T-helper 1 cell treated with Interleukin-12 subunit alpha and Interleukin-12 subunit beta and Interleukin-4 antibody, amounts not matched to agents 30 ng/mL and 1 ng/mL, for 36 hours (primary cell): Measurements from ENCODE around the gene ANKRD50. TPM values are rescaled to one million over a fixed set of nuclear protein-coding genes. Genes with fewer than 3 reads are reported as not detected.

Experiments
- intact Hi-C: fragments of 100-400 bp; cut with micrococcal nuclease; formaldehyde crosslinking; loops from one replicate; pipeline ENCODE4 v1.15.1; 2024
- total RNA-seq: library from RNA; stranded (reverse); gene quantifications from 2 replicates; pipeline ENCODE4 v1.2.3, GENCODE V29; 2022

Gene ANKRD50, protein sequence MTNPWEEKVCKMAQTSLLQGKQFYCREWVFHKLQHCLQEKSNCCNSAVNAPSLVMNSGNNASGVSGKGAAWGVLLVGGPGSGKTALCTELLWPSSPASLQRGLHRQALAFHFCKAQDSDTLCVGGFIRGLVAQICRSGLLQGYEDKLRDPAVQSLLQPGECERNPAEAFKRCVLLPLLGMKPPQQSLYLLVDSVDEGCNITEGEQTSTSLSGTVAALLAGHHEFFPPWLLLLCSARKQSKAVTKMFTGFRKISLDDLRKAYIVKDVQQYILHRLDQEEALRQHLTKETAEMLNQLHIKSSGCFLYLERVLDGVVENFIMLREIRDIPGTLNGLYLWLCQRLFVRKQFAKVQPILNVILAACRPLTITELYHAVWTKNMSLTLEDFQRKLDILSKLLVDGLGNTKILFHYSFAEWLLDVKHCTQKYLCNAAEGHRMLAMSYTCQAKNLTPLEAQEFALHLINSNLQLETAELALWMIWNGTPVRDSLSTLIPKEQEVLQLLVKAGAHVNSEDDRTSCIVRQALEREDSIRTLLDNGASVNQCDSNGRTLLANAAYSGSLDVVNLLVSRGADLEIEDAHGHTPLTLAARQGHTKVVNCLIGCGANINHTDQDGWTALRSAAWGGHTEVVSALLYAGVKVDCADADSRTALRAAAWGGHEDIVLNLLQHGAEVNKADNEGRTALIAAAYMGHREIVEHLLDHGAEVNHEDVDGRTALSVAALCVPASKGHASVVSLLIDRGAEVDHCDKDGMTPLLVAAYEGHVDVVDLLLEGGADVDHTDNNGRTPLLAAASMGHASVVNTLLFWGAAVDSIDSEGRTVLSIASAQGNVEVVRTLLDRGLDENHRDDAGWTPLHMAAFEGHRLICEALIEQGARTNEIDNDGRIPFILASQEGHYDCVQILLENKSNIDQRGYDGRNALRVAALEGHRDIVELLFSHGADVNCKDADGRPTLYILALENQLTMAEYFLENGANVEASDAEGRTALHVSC (N-terminal part only)
- 0.07 and 0.17 TPM in 2 replicates for total RNA-seq

DNA sequence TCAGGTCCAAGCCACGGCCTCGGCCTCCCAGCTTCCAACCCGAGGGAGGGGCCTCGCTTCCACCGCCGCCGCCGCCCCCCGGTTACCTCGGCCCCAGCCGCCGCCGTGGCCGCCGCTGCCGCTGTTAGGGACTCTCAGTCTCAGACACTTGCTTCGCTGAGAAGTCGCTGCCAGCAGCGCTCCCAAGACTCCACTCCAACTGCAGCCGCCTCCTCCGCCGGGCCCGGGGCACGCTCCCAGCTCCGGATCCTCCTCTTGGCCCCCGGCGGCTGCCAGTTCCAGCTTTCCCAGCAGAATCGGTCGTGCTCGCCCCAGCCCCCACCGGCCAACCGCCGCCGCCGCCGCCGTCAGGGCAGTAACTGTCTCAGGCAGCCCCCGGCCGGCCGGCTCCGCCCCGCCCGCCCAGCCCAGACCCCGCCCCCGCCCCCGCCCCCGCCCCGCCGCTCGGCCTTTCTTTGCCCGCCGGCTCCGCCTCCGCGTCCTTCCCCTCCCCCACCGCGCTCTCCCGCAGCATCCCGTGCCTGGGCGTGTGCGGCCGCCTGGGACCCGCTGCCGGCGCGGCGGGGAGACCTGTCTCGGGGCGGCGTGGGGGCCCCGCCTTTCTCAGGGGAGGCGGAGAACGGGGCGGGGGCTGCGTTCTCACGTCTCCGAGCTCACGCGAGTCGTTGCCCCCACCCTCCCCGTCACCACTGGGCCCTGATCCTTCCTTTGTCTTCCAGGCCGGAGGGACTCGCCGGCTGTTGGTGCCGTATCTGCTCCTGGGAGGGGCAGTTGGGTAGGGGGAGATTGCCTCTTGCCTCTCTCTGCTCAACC is at the start of gene ANKRD50:
TSS of gene ANKRD50 (minus strand) at position 361 of the 813 bp plus-strand sequence. CDS start 2,221 bp downstream, outside the sequence.
- intact Hi-C loops = loop anchor here (5.0 kb wide), 1 partner anchor 1315 kb away; the partner anchor contains the start of gene SPRY1

DNA sequence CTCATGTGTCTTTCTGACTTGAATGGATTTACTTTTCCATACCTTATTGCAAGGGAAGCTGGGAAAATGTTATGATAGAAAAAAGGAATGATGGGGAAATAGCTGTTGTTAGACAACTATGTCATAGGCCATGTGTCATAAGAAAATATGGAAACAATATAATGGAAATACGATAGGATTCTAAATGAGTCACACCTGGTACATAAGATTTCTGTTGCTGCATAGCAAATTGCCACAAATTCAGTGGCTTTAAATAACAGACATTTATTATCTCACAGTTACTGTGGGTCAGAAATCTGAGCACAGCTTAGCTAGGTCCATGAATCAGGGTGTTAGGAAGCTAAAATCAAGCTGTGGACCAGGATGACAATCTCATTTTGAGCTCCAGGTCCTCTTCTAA is 44.6 kb upstream of the ANKRD50 start:
- intact Hi-C loops = no loop called here

DNA sequence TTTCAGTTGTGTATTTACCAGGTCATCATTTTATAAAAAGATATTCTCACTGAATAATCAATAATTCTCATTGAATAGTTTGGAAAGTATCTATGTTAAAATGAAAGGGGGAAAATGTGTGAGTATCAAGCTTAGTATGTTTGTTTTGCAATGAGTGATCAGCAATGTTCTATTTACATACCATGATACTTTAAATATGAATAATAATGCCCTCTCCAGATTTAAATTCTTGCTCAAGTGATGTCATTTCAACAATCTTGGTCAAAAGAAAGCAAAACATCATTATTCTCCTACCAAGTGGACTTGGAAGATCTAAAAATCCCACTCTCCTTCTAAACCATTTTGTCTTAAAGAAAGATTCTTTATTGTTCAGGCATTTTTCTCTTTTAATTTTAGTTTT is 42.1 kb upstream of the ANKRD50 start:
- intact Hi-C loops = no loop called here

DNA sequence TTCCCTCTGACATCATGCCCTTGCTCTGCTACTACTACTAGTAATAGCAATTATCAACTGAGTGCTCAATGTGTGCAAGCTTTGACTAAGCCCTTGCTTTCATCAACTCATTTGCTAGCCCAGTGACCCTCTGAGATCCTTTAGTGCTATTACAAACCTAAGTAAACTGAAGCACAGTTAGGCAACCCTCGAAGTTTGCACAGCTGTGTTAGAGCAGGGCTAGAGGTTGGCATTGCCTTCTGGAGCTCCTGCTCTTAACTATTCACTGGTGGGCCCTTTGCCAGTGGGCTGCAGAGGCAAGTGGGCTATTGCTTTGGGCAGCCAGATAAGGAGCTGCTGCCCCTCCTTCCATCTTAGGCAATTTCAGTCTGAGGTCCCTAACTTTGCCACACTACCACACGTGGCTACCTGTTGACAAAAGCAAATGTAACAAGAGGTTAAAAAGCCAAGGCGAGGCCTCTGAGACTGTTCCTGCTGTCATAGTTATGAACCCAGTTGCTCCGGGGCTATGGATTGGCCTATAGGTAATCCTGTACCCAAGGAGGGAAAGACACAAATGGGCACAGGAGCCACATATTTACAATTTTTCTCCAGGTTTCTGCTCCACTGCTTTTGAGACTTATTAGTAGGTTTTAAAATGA is 41.5 kb upstream of the ANKRD50 start:
- intact Hi-C loops = no loop called here

DNA sequence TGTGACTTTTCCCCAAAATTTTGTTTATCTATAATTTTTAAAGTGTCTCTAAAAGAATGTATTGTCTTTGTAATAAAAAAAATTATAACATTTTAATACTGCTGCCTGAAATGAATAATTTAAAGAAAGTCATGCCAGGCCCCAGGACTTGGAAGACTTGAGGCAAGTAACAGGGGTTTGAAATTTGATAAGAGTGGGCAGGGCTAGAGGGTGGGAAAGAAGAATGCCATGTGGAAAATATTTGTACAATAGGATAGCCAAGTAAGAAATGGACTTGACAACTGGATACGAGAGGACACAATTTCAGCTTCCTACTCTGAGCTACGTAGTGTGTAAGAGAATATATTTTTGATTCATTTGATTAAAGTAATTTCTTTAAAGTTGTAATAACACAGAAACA is 36.9 kb upstream of the ANKRD50 start:
- intact Hi-C loops = no loop called here

DNA sequence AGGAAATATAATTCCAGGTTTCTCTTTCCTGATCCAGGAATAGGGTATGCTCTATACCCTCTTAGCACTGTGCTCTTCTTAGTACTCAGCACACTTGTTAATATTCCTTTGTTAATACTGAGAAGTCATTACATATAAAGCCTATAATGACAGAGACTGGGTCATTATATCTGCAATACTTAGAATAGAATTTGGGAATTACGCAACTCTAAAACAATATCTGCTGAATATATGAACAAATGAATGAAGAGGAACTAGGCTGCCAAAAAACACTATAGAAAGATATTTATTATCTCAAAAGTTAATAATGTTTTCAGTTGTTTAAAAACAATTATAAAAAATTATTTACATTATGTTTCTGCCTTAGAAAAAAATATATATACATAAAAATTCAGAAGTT is 36.4 kb upstream of the ANKRD50 start:
- intact Hi-C loops = no loop called here

DNA sequence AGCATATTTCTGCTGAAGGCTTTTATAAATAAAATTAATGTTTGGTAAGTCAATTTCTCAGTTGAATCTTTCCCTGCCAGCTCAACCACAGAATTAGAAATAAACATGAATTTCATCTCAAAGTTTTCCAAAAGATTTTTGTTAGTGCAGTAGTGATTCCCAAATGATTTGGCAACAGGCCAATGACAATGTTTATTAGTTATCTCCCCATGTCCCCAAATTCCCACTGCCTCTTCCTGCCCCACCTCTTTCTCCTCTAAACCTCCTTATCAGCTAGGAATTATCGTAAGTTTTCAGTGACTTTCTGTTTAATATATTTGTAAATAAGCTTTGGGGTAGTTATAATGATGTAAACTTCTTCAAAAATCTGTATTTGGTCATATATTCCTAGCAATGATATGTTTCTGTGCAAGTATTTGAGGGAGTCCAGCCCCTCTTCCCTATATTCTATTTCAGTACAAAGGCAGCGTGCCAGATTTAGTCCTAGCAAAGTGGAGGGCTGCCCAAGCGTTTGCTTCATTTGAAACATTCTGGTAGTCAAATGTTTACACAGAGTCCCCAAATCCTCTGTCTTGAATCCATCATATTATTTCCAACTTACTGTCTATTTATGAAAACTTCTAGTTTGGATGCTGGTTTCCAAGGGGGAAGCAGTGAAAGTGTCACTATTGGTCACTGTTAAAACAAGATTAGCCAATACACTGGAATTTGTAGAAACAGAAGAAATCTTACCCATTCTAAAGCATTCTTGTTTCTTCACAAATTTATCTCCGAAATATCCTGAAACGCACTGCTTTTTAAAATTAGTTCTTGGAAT is 33.7 kb upstream of the ANKRD50 start:
- intact Hi-C loops = no loop called here

DNA sequence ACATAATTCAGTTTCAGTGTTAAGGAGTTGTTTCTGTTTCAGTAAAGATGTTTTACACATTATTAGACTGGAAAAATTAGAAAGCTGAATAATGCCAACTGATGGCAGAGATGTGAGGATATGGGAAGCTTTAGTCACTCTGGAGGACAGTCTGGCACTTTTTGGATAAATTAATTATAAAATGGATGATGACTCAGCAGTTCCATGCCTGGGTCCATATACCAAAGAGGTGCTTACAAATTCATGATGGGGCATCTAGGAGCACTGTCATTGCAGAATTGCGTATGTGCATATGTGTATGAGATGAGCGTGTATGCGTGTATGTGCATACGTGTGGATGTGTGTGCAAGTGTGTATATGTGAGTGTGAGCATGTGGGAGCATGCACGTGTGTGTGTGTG is 31.2 kb upstream of the ANKRD50 start:
- intact Hi-C loops = no loop called here

DNA sequence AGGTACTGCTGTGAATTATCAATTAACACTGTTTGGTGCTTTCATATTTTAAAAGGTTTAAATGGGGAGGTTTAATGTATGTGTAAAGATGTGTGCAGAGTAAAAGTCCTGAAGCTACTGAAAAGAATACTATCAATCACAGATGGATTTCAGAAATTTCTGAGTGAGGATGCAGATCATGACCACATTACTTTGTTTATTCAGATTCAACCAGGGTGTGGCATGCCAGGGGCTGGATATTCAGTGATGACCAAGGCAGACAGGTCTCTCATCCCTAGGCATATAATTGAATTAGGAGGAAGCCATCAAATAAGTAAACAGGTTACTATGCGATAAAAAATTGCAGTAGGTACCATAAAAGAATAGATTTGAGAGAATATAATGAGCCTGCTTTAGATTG is 28.0 kb upstream of the ANKRD50 start:
- intact Hi-C loops = no loop called here

DNA sequence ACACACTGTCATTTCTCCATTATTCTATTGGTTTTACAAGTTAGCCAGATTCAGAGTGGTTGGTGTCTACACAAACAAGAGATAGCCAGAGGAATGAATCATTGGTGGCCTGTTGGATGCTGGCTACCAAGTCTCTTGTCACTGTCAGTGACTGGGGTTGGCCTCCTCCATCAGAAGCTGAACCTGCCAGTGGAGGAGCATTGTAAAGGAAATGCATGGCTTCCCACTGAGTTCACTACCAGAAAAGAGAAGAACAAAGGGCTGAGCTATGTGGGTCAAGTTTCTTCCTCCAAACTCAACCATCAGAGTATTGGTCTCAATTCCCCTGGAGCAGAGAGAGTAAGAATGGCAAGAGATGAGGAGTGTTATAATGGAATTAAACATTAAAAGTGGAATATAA is 26.5 kb upstream of the ANKRD50 start:
- intact Hi-C loops = no loop called here

DNA sequence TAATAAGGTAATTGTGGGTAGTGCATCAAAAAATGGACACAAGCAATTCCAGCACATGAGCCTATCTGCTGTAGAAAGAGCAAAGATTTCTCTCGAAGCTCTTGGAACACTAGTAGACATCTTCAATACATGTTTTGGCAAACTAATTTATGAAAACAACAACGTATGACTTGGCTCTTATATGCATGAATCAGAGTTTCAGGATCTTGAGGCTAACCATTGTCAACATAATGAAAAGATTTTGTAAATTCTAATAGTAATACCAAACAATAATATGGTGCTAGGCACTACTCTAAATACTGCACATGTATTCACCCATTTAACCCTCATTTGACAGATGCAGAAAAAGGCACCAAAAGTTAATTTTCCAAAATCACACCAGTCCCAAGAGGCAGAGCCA is 25.1 kb upstream of the ANKRD50 start:
- intact Hi-C loops = no loop called here

DNA sequence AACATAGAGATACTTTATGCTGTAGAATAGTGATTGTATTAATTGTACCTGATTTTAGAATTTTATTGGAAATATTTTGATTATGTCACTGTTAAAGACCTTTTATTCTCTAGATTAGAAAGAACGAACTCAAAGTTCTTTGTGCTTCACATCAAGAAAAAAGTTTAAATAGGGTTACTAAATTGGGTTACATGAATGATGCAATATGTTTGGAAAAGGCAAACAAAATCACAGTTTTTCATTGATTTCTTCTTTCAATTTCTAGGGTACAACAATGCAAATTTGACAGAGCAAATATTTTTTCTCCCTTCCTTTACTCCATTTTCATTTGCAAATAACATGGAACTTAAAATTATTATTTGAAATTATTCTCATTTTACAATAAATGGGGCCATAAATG is 24.0 kb upstream of the ANKRD50 start:
- intact Hi-C loops = no loop called here

DNA sequence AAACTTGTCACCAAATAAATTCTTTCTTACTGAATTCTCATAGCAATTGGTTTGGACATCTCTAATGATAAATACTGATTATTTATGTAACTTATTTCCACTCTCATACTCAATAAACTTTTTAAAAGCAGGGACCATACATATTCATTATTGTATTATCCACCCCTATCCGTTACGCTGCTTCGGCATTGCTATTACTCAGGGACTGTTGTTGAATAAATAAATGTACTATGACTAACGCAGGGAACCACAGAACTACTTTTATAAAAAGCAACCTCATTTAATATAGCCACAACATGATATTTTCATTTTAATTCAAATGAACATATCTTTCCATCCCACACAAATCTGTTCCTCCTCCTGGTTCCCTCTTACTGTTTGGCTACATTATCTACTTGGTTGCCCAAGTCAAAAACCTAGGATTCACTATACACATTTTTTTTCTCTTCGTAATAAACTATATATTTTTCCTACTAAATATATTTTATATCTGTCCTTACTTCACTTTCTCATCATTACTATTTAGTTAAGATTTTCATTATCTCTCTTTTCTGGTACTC is 14.9 kb upstream of the ANKRD50 start:
- intact Hi-C loops = no loop called here

DNA sequence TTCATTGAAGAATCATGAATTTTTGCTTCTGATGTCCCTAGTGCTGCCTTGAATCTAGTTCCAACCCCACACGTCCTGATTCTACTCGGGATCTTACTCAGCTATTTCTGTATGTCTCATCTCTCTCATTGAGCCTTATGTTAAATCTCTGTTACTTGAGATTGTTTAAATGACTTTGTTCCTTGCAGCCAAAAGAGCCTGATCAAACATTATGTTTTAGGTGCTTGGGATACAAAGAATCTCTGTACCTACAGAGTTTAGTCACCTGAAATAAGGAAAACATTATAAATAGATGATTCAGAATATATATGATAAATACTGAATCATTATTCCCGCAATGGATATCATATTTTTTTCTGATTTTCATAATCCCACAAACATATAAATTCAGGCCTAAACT is 13.7 kb upstream of the ANKRD50 start:
- intact Hi-C loops = no loop called here

DNA sequence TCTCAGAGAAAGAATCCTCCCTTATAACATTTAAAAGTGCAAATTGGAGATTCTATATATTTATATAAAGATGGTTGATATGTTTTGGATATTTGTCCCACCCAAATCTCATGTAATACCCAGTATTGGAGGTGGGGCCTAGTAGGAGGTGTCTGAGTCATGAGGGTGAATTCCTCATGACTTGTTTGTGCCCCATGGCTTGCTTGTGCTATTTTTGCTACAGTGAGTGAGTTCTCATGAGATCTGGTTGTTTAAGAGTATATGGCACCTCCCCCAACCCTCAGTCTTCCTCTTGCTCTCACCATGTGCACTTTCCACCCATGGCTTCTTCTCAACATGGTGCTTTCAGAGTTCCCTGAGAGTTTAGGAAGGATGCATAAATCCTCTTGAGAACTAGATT is 9.5 kb upstream of the ANKRD50 start:
- intact Hi-C loops = no loop called here

DNA sequence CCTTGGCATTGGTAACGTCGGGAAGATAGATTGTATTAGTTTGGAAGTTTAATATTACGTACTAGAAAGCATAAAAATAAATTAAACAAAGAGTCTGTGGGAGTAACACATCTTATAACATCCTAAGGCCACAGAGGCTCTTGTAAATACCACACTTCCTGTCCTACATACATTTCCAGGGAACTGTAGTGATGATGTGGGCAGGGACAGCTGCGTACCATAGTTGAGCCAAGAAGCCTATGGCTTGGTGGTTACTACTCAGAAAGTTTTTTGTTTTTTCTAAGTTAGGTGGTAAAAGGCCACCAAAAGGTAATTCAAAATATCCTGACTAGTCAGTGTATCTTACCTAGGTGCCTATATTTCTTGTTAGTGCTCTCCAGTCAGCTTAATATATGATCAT is 4.6 kb upstream of the ANKRD50 start:
- intact Hi-C loops = no loop called here

DNA sequence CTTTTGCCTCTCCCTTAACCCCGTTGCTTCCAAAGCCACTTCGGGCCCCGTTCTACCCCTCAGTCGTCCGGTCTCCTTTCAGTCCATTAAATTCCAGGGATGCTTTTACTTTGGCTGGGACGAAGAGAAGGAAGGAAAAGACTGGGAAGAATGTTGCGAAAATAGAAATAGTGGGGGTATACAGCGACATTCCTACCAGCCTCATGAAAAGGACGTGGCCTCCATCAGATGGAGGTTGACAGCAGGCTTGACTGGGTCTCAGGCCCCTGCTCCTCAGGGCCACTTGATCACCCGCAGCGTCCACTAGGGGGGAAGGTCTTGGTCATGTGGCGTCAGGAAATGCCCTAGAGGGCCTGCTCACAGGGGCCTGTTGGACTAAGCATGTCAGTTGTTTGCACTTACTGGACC is 657 bp upstream of the ANKRD50 start:
- intact Hi-C loops = loop anchor here (5.0 kb wide), 1 partner anchor 1316 kb away; the partner anchor contains the start of gene SPRY1

DNA sequence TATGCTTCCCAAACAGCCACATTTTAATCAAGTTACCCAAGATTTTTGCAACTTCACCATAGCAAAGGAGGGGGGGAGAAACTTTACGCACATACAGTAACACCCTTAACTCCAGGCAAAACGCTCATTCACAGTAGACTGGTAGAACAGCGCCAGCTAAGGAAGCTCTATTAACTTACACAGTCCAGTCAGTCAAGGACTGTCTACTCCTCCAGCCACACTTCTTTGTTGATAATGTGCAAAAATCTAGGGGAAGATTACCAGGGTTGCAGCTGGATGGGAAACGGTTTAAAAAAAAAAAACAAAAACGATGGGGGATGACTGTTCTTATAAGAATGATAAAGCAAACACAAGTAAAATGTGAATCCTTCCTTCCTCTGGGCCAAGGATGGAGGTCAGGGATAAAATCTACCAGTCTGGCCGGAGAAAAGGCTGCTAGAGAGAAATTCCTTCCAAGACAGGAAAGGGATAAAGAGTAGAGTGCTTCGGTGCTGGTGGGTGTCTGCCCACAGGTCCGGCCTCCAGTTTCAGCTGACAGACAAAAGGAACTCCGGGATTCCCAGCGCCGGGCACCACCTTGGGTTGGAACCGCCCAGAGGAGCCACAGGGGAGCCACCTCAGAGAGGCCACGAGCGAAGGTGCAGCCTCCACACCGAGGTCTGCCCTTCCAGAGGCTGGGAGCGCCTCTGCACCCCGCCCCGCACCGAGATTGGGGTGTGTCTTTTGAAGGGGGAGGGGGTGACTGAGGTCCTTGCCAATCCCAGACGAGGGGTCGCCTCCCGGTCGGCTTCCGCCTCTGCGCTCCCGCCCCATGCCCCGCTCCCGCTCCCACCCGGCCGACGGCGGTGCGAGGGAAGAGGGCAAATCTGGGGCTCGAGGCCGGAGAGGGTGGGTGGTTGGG is 811 bp downstream of the ANKRD50 start:
- intact Hi-C loops = loop anchor here (5.0 kb wide), 1 partner anchor 1314 kb away; the partner anchor contains the start of gene SPRY1
